ENCODE data around the gene GPR158. TPM values are rescaled to one million over a fixed set of nuclear protein-coding genes. Genes with fewer than 3 reads are reported as not detected.

Gene GPR158
- total RNA-seq, 2 experiments from 2014 or later: not detected

GRCh38 chr10:25257646-25258045, 82.8 kb downstream of the GPR158 start:
- H3K9me2 ChIP-seq (ENCODE audit: insufficient read depth, low read length): no peaks in the 10 kb centered on the region
- H3K4me3 ChIP-seq (ENCODE audit: low read depth, low read length, poor library complexity, severe bottlenecking): no peak overlapping the region
- no peak for DNase-seq (ENCODE audit: low spot score)
- no peaks in the 10 kb centered on the region for H4K20me1 ChIP-seq (ENCODE audit: insufficient read depth, low read length)
- ChIA-PET CTCF (ENCODE audit: unreplicated experiment) (no interaction called here), POLR2A (no interaction called here)
- H2AFZ ChIP-seq (ENCODE audit: low read length): no peak overlapping the region
- BruUV-seq (replicated peaks): no TSS peak
- no peak overlapping the region for H3K27ac ChIP-seq (ENCODE audit: low read depth, low read length, poor library complexity, severe bottlenecking)
- no peaks in the 10 kb centered on the region for H3K36me3 ChIP-seq (ENCODE audit: insufficient read depth, low read length)
- TF ChIP-seq CTCF (conservative IDR thresholded peaks at IDR 0.05; ENCODE audit: low read length): no peak
- TF ChIP-seq EZH2phosphoT487 (IDR thresholded peaks at IDR 0.05; ENCODE audit: borderline replicate concordance, low read depth, low read length): no peak
- no peaks in the 10 kb centered on the region for H3K79me2 ChIP-seq (ENCODE audit: insufficient read depth, low read depth, low read length)
- H3K9me3 ChIP-seq (ENCODE audit: low read length): no peaks in the 10 kb centered on the region
- no peaks in the 10 kb centered on the region for H3K4me1 ChIP-seq (ENCODE audit: insufficient read depth, low read length, poor library complexity, severe bottlenecking)
- intact Hi-C loops (cut with micrococcal nuclease; ENCODE audit: unreplicated experiment): no loop called here
- H3K4me2 ChIP-seq (ENCODE audit: low read length): no peak overlapping the region

GRCh38 chr10:25261110-25261509, 86.3 kb downstream of the GPR158 start:
- H3K79me2 ChIP-seq (ENCODE audit: insufficient read depth, low read depth, low read length): no peaks in the 10 kb centered on the region
- no peak for DNase-seq (ENCODE audit: low spot score)
- no peaks in the 10 kb centered on the region for H3K9me2 ChIP-seq (ENCODE audit: insufficient read depth, low read length)

More at GRCh38 chr10:25261110-25261509, 86.3 kb downstream of the GPR158 start:
- H3K4me2 ChIP-seq (ENCODE audit: low read length): no peak overlapping the region
- no TSS peak for BruUV-seq (replicated peaks)
- H3K36me3 ChIP-seq (ENCODE audit: insufficient read depth, low read length): no peaks in the 10 kb centered on the region
- H3K4me1 ChIP-seq (ENCODE audit: insufficient read depth, low read length, poor library complexity, severe bottlenecking): no peaks in the 10 kb centered on the region
- no peak overlapping the region for H3K4me3 ChIP-seq (ENCODE audit: low read depth, low read length, poor library complexity, severe bottlenecking)
- H3K27ac ChIP-seq (ENCODE audit: low read depth, low read length, poor library complexity, severe bottlenecking): no peak overlapping the region
- H2AFZ ChIP-seq (ENCODE audit: low read length): no peak overlapping the region
- intact Hi-C loops (cut with micrococcal nuclease; ENCODE audit: unreplicated experiment): no loop called here
- TF ChIP-seq EZH2phosphoT487 (IDR thresholded peaks at IDR 0.05; ENCODE audit: borderline replicate concordance, low read depth, low read length) (no peak), CTCF (conservative IDR thresholded peaks at IDR 0.05; ENCODE audit: low read length) (no peak)
- CTCF ChIA-PET (ENCODE audit: unreplicated experiment): no interaction called here
- POLR2A ChIA-PET: interaction anchor here (0.6 to 1.1 kb wide), 3 partner anchors 9 to 628 kb away, joined by 3 read pairs; no protein-coding TSS in a partner anchor
- no peaks in the 10 kb centered on the region for H3K9me3 ChIP-seq (ENCODE audit: low read length)
- no peaks in the 10 kb centered on the region for H4K20me1 ChIP-seq (ENCODE audit: insufficient read depth, low read length)

Measured in OCI-LY7 (cell line).